ENCODE results near the gene PRPF31.
"Not testable (repeated sequence)": the region's sequence is repeated elsewhere in the genome, so short reads cannot be mapped to it uniquely, and the experiment has no call there.

Gene PRPF31

DNA sequence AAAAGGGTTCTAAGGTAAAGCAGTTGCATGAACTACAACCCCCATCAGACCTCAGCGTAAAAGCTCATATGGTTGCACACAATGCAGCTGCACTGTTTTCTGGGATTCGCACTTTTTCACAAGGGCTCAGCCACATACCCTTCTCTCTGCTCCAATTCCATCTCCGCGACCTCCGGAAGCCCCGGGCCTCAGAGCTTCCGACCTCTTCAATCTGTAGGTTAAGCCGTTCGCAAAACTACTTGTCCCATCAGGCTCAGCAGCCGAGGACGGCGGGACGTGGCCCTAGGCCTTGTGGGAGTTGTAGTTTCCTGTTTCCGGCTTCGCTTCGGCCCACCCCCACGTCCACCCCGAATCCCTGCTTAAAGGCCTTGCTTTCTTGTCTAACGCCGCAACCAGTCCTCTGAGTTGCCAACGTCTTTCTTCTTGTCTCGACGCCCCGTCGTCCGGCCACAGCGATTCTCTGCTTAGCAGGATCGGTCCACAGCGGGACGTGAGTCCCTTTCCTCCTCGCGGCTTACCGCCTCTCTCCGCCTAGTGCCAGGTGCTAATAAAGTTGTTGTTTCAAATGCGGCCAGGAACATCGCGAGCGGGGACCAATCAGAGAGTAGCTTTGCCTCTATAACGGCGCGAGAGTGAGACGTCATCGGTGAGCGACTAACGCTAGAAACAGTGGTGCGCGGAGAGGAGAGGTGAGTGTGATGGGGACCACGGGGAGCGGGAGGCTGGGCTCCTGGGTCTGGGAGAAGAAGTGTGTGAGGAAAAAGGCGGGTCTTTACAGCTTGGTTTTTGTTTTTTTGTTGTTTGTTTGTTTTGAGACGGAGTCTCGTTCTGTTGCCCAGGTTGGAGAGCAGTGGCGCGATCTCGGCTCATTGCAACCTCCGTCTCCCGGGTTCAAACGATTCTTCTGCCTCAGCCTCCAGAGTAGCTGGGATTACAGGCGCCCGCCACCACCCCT is at the start of gene PRPF31, which contains the start of gene TFPT:
Gene PRPF31 (plus strand): TSS at position 646 of the 955 bp plus-strand sequence. CDS start 2,525 bp downstream, outside the sequence.
Gene TFPT (minus strand): TSS at position 549 of the 955 bp plus-strand sequence. CDS start 388 bp downstream, at position 161.
- DNase-seq (ENCODE audit: low read depth), result peak; percentile 92

DNA sequence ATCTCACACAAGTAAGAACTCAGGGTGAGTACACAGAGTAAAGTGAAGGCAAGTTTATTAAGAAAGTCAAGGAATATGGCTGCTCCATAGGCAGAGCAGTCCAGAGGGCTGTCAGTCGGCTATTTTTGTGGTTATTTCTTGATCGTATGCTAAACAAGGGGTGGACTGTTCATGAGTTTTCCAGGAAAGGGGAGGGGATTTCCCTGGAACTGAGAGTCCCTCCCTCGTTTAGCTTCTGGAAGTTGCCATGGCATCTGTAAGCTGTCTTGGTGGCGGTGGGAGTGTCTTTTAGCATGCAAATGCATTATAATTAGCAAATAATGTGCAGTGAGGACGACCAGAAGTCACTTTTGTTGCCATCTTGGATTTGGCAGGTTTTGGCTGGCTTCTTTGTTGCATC is 46.1 kb upstream of the PRPF31 start:
- no peak for DNase-seq (ENCODE audit: low read depth)

- no peak for DNase-seq (ENCODE audit: low read depth)
Measured at GRCh38 chr19:54073829-54074228, 41.7 kb upstream of the PRPF31 start.

DNA sequence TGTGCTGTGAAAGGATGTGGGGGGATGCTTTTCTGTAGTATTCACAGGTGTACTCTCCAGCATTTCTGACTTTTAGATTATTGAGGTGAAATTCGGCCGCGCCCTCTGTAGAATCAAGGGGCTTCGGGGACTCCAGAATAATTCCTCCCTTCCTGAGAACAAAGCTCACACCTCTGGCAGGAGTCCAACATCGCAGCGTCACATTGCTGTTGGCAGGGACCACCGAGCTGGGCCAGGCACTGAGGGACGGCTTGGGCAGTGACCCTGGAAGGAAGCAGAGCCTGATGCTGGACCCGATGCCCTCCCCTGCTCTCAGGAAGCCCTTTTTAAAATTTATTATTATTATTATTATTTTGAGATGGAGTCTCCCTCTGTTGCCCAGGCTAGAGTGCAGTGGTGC is 40.7 kb upstream of the PRPF31 start:
- no peak for DNase-seq (ENCODE audit: low read depth)

DNA sequence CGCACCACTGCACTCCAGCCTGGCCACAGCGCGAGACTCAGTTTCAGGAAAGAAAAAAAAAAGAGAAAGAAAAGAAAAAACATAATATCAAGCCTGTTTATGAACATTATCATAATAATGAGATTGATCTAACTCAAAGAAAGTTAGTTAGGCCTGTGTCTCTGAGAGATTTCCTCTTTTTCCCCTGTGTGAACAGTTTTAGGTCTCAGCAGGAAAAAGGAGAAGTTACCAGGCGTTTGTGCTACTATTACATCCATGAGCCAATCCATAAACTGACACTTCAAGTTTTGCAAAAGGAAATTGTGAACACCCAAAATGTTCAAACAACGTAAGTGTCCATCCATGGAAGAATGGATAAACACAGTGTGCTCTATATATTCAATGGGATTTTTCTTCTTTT is 38.2 kb upstream of the PRPF31 start:
- no peak for DNase-seq (ENCODE audit: low read depth)

DNA sequence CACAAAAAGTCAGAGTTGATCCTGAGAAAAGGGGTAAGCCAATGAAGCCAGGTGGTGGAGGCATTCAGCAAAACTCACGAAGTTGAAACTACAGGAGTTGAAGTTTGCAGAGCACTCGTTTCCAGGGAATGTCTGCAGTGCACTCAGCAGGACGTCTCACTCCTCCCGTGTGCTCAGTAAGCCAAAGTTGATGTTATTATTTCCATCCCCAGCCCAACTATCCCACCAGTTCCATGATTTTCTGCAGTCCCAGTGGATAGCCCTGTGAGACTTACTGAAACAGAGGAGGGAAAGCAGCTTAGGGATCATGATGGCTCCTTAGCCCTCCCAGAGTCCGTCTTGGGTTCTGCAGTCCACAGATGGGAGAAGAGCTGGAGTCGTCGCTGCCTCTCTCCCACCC is 34.5 kb upstream of the PRPF31 start, which contains the start of gene TARM1:
Gene TARM1 (minus strand): TSS at position 334 of the 400 bp plus-strand sequence. CDS start 25 bp downstream, at position 309.
- no peak for DNase-seq (ENCODE audit: low read depth)

DNA sequence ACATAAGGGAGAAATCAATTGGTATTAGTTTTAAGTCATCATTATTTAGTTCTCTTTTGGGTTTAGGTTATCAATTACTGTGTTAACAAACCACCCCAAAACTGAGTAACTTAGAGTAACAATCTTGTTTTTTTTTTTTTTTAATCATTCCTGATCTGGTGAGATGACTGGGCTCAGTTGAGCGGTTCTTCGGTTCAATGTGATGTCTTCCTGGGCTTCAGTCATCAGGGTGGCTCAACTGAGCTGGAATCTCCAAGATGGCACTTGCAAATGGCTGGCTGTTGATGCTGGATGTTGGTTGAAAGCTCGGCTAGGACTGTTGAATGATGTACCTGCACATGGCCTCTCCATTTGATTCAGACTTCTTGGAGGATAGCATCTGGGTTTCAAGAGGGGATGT is 31.1 kb upstream of the PRPF31 start:
- no peak for DNase-seq (ENCODE audit: low read depth)

GRCh38 chr19:54094426-54095000 is 21.0 kb upstream of the PRPF31 start:
- no peak for DNase-seq (ENCODE audit: low read depth)

- DNase-seq (ENCODE audit: low read depth), result no peak
Measured at GRCh38 chr19:54095136-54095858, 20.3 kb upstream of the PRPF31 start.

- DNase-seq (ENCODE audit: low read depth), result peak; percentile 37
Measured at GRCh38 chr19:54095859-54096616, 19.5 kb upstream of the PRPF31 start.

DNA sequence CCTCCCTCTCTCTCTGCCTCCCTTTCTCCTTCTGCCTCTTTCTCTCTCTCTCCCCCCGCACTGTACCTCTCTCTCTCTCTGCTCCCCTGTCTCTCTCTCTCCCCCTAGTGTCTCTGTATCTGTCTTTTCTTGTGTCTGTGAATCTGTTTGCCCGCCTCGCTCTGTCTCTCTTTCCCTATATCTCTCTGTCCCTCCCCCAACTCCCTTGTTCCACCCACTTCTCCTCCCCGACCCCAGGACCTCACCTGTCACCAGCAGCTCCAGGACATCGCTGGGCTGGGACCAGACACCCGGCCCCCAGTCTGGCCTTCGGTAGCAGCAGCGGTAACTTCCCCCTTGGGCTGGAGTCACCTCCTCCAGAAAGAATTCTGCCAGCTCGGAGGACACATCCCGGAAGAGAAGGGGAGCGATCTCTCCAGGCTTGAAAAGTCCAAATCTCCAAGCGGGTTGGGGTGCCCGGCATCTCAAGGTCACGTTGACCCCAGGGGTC is 18.9 kb upstream of the PRPF31 start:
- no peak for DNase-seq (ENCODE audit: low read depth)

GRCh38 chr19:54099190-54099902 is 16.2 kb upstream of the PRPF31 start:
- no peak for DNase-seq (ENCODE audit: low read depth)

DNA sequence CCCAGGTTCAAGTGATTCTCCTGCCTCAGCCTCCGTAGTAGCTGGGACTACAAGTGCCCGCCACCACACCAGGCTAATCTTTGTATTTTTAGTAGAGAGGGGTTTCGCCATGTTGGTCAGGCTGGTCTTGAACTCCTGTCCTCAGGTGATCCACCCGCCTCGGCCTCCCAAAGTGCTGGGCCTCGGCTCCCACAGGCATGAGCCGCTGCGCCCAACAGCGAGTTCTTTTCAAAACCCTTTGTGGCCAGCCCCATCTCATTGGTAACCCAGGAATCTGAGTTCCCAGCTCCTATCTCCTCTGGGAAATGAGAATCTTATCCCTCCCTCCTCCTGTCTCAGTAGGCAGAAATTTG is 15.7 kb upstream of the PRPF31 start:
- DNase-seq (ENCODE audit: low read depth), result not testable (repeated sequence)

GRCh38 chr19:54100561-54100960 is 15.0 kb upstream of the PRPF31 start, which contains the start of gene OSCAR:
OSCAR (minus strand) TSS chr19:54100803; CDS start chr19:54100792, 11 bp downstream.
- DNase-seq (ENCODE audit: low read depth), result no peak

DNA sequence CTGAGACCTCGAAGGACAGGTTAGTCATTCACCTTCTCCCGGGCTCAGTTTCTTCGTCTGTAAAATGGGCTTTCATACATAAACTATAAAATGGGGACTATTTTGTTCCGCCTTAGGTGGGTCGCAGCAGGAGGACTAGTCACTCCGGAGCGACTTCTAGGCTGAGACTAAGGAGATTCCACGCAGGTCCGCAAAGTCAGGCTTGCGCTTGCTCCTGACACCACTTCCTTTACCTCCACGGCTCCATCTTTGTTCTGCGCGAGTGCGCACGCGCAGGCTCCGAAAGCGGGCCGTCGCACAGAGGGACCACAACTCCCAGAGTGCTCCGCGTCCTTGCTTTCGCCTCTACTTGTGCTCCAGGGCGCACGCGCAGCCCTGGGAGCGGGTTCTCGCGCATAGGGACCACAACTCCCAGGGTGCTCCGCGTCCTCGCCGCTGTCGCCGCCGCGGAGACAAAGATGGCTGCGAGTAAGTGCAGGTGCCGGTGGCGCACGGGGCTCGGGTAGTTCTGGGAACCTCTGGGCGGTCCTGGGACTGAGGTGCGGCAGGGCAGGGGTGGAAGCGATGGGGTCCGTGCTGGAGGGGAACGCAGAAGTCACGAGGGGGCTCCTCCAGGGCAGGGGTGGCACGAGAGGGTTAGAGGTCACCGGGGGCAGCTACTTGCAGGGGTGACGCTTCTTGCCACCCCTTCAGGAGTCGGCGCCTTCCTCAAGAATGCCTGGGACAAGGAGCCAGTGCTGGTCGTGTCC is 13.0 kb upstream of the PRPF31 start, which contains the start of gene NDUFA3:
Gene NDUFA3 (plus strand): TSS at position 435 of the 749 bp plus-strand sequence. CDS start 24 bp downstream, at position 459.
- peak; percentile 97 for DNase-seq (ENCODE audit: low read depth)

DNA sequence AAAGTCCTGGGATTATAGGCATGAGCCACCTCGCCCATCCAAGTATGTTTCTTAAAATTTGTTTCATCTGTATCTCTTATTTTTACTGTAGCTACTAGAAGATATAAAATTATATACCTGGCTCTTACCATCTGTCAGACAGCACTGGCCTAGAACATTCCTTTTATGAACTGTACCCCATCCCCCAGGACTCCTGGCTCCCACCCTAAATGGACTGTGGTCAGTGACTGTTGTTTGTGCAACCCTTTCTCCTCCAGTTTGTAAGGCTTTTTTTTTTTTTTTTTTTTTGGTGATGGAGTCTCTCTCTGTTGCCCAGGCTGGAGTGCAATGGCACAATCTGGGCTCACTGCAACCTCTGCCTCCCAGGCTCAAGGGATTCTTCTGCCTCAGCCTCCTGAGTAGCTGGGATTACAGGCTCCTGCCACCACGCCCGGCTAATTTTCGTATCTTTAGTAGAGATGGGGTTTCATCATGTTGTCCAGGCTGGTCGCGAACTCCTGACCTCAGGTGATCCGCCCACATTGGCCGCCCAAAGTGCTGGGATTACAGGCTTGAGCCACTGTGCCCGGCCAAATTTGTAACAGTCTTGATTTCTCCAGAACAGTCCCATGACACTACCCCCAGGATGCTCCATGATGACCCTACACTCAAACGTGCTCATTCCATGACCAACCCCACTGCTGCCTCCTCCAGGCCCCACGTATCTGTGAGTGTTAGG is 10.4 kb upstream of the PRPF31 start:
- no peak for DNase-seq (ENCODE audit: low read depth)

DNA sequence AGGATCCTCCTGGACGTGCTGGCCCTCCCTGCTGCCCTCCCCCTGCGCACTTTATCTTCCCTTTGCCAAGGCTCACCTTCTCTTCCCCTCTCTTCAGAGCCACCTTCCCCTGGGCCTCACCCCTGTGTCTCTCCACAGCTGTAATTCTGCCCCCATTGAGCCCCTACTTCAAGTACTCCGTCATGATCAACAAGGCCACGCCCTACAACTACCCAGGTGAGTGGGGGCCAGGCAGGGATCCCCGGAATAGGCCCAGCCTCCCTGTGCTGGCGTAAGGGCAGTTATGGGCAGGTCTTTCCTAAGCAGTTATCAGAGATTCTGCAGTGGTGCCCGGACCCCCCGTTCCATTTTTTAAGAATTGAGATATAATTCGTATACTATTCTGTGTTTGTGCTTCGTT is 9.8 kb upstream of the PRPF31 start:
- DNase-seq (ENCODE audit: low read depth), result no peak

DNA sequence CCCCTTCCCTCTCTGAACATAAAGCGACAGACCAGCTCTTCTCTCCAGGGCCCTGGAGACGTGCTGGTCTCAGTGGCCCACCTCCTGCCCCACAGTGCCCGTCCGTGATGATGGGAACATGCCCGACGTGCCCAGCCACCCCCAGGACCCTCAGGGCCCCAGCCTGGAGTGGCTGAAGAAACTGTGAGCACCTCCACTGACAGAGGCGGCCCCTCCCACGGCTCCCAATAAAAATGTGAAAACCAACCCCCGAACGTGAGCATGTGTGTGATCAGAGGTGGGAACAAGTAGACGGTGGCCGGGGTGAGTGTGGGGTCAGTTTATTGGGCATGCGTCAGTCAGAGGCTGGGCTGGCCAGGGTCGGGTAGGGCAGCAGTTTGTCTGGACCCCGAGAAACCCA is 8.8 kb upstream of the PRPF31 start:
- DNase-seq (ENCODE audit: low read depth), result no peak

DNA sequence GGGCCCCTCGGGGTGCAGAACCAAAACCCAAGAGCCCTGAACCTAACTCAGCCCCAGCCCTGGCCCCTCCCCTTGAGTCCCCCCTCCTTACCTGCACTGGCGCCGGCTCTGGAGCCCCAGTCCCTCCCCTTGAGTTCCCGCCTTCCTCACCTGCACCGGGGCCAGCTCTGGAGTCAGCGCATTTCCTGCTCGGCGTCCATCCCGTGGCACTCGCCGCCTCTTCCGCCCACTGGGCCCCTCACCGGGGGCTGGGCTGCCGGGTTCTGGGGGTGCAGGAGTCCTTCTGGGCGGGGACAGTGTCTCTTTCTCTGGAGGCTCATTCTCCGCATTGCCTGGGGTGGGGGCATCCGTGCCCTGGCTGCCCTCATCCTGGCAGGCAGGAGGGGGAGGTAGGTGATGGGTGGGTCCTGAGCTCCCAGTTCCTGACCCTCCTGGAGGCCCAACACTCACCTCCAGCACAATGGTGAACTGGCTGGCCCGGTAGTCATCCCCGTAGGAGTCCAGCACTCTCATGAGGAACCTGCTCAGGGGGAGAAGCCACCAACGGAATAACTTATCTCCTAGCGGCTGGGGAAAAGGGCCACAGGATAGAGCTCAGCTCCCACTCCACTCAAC is 7.6 kb upstream of the PRPF31 start:
- no peak for DNase-seq (ENCODE audit: low read depth)
